ENCODE measurements around the gene PTGES2. TPM values are rescaled to one million over a fixed set of nuclear protein-coding genes. Genes with fewer than 3 reads are reported as not detected.

PTGES2 gene
- total RNA-seq, 1 donor from 2014 or later, result 89.8 TPM

DNA sequence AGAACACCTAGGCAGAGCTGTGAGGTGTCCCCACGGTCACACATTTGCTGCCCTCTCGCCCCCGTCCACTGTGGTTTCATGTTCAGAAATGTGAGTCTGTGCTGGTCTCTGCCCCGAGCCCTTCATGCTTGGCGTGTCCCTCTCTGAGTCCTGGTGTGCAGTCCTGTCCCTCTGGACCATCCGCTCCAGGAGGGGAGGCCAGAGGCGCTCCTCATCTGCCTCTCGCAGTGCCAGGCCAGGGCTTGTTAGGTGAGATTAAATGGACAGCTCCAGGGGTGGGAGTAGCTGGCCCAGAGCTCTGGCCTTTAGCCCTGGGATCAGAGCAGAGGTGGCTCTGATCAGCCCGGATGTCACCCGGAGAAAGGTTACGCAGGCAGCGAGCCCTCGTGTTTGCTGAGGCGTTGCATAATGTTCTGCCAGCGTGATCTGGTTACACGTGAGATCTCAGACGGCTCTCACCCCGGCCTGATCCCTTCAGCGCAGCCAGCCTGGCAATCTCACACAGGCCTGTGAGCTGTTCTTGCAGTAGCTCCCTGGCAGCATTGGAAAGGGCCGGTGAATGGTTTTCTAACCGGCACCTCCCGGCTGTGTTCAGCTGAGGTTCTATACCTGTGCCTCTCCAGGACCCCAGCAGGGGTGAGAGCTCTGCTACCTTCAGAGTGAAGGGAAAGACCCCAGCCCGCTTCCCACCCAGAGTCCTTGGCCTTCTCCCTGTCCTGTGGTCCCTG is 24.5 kb downstream of the PTGES2 start:
- Mint-ChIP-seq H3K27ac (peak overlapping the region; percentile 74), H3K27me3 (no peaks in the 10 kb centered on the region), H3K36me3 (ENCODE audit: low read depth) (peaks cover 33% of the 10 kb centered on the region), H3K4me3 (no peak overlapping the region), H3K4me1 (peaks cover 29% of the 10 kb centered on the region), H3K9me3 (no peaks in the 10 kb centered on the region)
- no peak for DNase-seq
- intact Hi-C loops (cut with micrococcal nuclease), result no loop called here

DNA sequence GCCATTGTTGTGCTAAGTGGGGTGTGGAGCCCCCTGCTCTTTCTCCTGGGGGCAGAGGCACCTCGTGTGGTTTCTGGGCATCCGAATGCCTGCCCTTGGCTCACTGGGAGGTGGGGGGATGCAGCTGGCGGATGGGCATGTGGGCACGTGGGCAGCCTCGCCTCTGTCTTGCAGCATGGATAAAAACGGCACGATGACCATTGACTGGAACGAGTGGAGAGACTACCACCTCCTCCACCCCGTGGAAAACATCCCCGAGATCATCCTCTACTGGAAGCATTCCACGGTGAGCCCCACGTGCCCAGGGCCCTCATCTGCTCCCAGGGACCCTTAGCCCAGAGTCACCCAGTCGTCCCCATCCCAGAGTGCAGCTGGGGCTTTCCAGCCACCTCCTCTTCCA is 25.3 kb downstream of the PTGES2 start:
- no peak for DNase-seq
- Mint-ChIP-seq H3K27ac (peak overlapping the region; percentile 41), H3K9me3 (no peaks in the 10 kb centered on the region), H3K4me3 (no peak overlapping the region), H3K4me1 (peaks cover 35% of the 10 kb centered on the region), H3K27me3 (no peaks in the 10 kb centered on the region), H3K36me3 (ENCODE audit: low read depth) (peaks cover 29% of the 10 kb centered on the region)
- intact Hi-C loops (cut with micrococcal nuclease), result no loop called here

DNA sequence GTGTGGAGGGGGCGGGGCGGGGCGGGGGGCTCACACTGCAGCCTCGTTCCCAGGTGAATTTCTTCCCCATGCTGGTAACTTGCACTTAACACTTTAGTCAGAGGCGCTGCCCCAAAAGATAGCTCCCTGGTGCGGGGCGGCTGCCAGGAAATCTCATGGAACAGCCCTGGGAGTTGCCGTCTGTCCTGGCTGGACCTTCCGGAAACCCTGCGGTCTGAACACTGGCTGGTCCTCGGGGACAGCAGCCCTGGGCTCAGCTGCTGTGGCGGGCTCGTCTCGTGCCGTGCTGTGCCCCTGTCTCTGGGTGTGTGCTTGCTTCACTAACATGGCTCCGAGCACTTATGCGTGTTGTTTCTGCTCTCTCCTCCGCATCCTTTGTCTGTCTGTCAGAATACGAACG is 25.8 kb downstream of the PTGES2 start:
- Mint-ChIP-seq H3K4me3 (no peak overlapping the region), H3K36me3 (ENCODE audit: low read depth) (peaks cover 30% of the 10 kb centered on the region), H3K9me3 (no peaks in the 10 kb centered on the region), H3K4me1 (peaks cover 39% of the 10 kb centered on the region), H3K27ac (no peak overlapping the region), H3K27me3 (no peaks in the 10 kb centered on the region)
- DNase-seq, result no peak
- intact Hi-C loops (cut with micrococcal nuclease), result no loop called here

DNA sequence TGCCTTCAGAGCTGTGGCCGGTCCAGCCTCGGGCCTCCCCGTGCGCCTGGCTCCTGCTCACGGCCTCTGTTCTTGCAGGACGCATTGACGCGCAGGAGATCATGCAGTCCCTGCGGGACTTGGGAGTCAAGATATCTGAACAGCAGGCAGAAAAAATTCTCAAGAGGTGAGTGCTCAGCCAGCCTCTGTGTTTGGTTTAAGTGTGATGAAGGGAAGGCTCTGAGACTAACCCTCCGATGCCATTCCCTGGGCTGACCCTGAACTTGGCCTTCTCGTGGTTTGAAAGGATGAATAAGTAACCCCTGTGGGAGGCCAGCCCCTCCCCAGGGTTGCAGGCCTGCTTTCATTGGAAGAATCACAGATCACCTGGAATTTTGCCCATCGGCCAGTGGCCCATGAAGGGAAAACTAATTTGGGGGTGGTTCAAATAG is 26.3 kb downstream of the PTGES2 start:
- H3K27me3 Mint-ChIP-seq, result no peaks in the 10 kb centered on the region
- no peak overlapping the region for H3K4me3 Mint-ChIP-seq
- H3K9me3 Mint-ChIP-seq, result no peaks in the 10 kb centered on the region
- DNase-seq, result no peak
- peaks cover 42% of the 10 kb centered on the region for H3K4me1 Mint-ChIP-seq
- no peak overlapping the region for H3K27ac Mint-ChIP-seq
- peaks cover 28% of the 10 kb centered on the region for H3K36me3 Mint-ChIP-seq (ENCODE audit: low read depth)
- intact Hi-C loops (cut with micrococcal nuclease), result no loop called here

DNA sequence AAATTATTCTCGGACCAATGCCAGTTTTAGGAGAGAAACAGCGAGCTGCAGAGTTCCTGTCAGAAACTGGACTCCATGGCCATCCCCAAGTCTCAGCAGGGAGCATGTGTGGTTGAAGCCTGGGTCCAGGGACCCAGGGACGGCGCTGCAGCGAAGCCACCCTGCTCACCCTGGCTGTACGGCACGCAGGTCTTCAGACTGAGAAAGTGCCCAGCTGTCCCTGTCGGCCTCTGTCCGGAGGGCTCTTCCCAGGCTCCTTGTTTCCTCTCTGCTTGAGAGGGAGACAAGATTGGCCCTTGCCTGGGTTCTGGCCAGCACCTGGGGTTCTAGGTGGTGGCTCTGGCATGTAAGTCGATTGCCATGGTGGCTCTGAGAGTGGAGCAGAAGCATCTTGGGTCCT is 26.9 kb downstream of the PTGES2 start:
- DNase-seq, result no peak
- H3K27ac Mint-ChIP-seq, result peak overlapping the region; percentile 40
- H3K4me1 Mint-ChIP-seq, result peaks cover 43% of the 10 kb centered on the region
- H3K4me3 Mint-ChIP-seq, result no peak overlapping the region
- H3K36me3 Mint-ChIP-seq (ENCODE audit: low read depth), result peaks cover 28% of the 10 kb centered on the region
- H3K9me3 Mint-ChIP-seq, result no peaks in the 10 kb centered on the region
- intact Hi-C loops (cut with micrococcal nuclease), result no loop called here
- no peaks in the 10 kb centered on the region for H3K27me3 Mint-ChIP-seq

DNA sequence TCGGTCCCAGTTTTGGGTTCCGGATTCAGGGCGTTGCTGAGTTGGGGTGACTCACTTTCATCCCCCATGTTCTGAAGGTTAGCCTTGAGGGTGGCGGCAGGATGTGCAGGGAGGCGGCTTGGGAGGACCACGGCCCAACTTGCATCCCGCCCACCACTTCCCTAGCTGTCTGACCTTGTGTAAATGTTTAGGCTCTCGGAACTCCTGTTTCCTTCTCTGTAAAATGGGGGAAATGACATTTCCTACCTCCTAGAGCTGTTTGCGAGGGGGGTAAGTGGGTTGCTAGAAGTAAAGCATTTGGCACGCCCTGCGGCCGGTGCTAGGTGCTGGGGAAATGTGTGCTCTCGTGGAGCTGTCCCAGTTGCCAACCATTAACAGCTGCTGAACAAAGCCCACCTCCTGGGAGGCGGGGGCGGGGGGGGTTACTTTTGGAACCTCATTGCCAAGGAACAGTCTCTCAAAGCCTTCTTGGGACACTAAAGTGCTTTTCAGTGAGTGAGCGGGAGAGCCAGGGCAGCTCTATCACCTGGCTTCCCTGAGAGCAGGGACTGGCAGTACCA is 27.5 kb downstream of the PTGES2 start:
- intact Hi-C loops (cut with micrococcal nuclease), result no loop called here
- no peak for DNase-seq
- Mint-ChIP-seq H3K36me3 (ENCODE audit: low read depth) (peaks cover 28% of the 10 kb centered on the region), H3K9me3 (no peaks in the 10 kb centered on the region), H3K27me3 (no peaks in the 10 kb centered on the region), H3K4me1 (peaks cover 44% of the 10 kb centered on the region), H3K4me3 (peak overlapping the region; percentile 15), H3K27ac (peak overlapping the region; percentile 63)

DNA sequence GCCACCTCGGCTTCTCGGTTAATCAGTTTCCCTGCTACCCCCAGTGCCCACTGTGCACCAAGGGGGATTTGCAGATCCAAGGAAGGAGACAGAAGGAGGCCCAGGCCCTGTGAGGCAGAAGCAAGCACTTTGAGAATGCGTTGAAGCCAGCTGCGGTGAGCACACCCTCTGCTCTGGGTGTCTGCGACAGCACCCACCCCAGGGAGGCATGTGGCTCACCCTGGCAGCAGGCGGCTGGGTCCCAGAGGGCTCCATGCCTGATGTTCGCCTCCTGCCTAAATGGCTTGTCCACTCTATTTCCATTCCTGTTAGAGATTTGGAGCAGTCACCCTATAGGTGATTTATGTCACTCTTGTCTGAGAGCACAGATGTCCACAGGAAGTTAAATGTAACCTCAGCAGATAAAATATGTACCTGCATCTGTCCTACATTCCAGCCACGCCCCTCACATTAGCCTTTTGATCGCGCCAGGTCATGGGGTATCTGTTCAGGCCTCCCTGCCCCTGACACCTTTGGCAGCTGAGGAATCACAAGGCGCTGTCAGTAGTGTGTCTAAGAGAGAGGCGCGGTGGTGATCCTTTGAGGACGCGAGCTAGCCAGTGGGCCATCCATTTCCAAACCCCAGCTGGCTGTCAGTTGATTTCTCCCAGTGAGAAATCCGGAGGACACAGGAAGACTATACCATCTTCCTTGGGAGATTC is 28.1 kb downstream of the PTGES2 start:
- H3K27ac Mint-ChIP-seq, result no peak overlapping the region
- intact Hi-C loops (cut with micrococcal nuclease), result no loop called here
- DNase-seq, result no peak
- peaks cover 49% of the 10 kb centered on the region for H3K4me1 Mint-ChIP-seq
- peaks cover 28% of the 10 kb centered on the region for H3K36me3 Mint-ChIP-seq (ENCODE audit: low read depth)
- no peaks in the 10 kb centered on the region for H3K27me3 Mint-ChIP-seq
- H3K9me3 Mint-ChIP-seq, result no peaks in the 10 kb centered on the region
- H3K4me3 Mint-ChIP-seq, result peak overlapping the region; percentile 15

DNA sequence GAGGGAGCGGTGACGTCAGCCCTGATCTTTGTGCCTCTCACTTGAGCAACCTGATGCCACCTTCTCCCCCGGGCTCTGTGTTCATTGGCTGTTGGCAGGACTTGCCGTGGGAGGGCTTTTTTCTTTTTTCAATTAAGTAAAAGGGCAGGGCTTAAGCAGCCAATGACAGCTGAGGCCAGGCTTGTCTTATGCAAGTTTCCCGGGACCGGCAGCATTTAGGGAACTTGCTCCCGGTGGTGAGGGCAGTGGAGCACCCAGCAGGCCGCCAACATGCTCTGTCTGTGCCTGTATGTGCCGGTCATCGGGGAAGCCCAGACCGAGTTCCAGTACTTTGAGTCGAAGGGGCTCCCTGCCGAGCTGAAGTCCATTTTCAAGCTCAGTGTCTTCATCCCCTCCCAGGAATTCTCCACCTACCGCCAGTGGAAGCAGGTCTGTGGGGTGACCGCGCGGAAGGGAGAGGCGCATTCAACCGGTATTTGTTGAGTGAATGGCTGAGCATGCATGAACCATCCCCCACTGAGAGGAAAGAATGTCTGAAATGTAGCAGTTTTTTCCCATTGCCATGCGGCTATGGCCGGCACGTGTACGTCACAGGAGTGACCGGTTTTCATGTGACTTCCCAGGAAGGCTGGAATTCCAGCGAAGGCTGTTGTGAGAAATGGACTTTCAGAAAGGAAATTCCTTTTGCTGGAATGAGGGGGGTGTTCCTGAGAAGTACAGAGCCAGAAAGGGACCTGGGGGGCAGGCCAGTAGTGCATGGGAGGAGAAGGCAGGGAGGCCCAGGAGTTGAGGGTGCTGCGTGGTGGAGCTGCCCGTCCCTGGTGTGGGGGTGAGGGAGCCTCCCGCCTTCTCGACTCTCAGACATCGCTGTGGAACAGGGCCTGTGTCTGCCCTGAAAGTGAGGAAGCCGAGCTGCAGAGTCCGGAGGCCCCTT is 29.0 kb downstream of the PTGES2 start:
- DNase-seq, result peak; percentile 75
- Mint-ChIP-seq H3K4me3 (peak overlapping the region; percentile 17), H3K36me3 (ENCODE audit: low read depth) (peaks cover 23% of the 10 kb centered on the region), H3K4me1 (peaks cover 51% of the 10 kb centered on the region), H3K27ac (peak overlapping the region; percentile 80), H3K9me3 (no peaks in the 10 kb centered on the region), H3K27me3 (no peaks in the 10 kb centered on the region)
- intact Hi-C loops (cut with micrococcal nuclease), result no loop called here

DNA sequence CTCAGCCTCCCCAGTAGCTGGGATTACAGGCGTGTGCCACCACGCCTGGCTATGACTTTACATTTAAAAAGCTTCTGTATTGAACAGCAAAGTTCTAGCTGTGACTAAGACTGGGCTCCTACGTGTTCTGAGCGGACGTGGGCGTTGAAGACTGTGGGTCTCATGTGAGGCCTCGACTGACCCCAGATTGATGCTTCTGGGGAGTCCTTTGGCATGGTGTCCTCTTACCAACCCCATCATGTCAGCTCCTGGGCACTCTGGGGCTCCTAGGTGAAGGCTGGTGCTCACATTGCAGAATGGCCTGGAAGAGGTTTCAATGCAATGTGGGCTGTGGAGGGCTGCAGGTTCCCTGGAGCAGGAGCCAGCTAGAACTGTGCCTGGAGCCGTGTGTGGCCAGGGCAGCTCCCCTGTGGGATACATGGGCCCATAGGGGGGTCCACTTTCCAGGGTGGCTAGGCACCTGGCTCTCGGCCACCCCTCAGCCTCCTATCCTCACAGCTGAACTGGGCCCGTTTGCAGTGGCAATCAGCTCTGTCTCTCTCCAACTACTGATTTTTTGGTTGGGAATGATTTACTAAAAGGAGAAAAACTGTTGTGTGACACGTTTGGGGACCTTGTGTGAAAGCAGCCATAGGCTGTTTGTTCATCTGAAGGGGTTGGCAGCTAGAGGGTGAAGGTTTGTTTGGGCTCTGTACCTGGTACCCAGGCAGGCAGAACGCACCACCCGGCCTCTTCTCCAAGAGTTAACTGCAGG is 29.8 kb downstream of the PTGES2 start:
- Mint-ChIP-seq H3K27me3 (no peaks in the 10 kb centered on the region), H3K27ac (peak overlapping the region; percentile 80), H3K36me3 (ENCODE audit: low read depth) (peaks cover 18% of the 10 kb centered on the region), H3K4me3 (no peak overlapping the region), H3K4me1 (peaks cover 54% of the 10 kb centered on the region), H3K9me3 (no peaks in the 10 kb centered on the region)
- DNase-seq, result no peak
- intact Hi-C loops (cut with micrococcal nuclease), result no loop called here

DNA sequence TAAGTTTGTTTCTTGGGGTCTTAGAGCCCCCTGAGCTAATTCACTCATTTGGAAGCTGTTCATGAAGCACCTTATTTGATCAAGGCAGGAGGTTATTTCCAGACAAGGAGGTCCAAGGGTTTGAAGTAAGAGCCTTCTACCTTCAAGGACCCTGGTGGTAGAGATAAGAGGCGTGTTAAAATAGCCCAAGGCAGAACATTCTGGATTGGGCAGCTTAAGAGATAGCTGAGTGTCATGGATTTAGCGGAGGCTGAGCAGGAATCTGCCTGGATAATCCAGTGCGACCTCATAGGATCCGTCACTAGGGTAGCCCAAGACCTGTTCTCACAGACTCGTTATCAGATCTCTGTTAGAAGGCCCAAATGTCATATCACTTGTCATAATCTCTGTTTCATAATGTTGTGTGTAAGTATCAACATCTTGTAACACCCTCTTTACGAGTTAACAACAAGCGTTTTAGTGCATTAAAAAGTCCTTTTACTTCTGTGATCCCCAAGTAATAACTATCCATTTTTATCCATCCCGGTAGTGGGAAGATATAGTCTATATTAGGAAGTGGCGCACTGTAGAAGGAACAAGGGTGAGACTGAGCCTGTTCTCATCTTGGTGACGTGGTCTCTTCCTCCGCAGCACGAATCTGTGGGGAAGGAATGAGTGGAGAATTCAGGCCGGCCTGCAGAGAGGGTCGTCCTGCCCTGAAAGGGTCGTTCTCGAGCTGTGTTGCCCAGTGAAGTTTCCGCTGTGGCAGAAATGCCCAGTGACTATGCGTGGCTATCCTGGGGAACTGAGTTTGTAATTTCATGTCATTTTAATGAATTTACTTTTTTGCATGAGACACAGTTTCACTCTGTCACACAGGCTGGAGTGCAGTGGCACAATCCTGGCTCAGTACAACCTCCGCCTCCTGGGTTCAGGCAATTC is 30.7 kb downstream of the PTGES2 start:
- no peaks in the 10 kb centered on the region for H3K27me3 Mint-ChIP-seq
- H3K9me3 Mint-ChIP-seq, result no peaks in the 10 kb centered on the region
- H3K4me1 Mint-ChIP-seq, result peaks cover 55% of the 10 kb centered on the region
- H3K27ac Mint-ChIP-seq, result peak overlapping the region; percentile 43
- peak; percentile 53 for DNase-seq
- H3K4me3 Mint-ChIP-seq, result no peak overlapping the region
- intact Hi-C loops (cut with micrococcal nuclease), result no loop called here
- H3K36me3 Mint-ChIP-seq (ENCODE audit: low read depth), result peaks cover 11% of the 10 kb centered on the region

DNA sequence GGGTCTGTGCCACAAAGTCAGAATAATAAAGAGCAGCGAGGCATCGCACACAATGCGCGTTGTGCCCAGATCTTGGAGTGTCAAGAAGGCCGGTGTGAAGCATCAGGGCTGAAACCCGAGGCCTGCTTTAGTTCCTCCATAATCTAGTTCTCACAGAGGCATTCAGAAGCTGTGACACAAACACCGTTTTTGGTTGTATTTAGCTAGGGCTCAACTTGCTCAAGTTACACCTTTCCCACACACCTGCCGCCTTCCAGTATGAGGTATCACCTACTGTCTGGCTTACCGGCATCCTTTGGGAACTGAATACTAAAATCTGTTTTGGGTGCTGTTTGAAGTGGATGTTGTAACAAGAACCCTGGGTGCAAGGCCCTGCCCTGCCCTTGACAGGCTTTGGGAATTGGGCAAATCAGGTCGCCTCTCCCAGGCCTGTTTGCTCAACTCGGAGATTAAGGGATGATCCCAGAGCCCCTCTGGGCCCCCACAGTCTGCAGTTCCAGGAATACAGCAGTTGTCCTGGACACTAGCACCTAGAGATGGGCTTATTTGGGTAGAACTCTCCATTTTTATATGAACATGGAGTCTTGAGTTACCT is 32.5 kb downstream of the PTGES2 start:
- peak; percentile 53 for DNase-seq
- Mint-ChIP-seq H3K9me3 (no peaks in the 10 kb centered on the region), H3K4me1 (peaks cover 60% of the 10 kb centered on the region), H3K27me3 (no peaks in the 10 kb centered on the region), H3K4me3 (peak overlapping the region; percentile 85), H3K27ac (peak overlapping the region; percentile 98), H3K36me3 (ENCODE audit: low read depth) (peaks cover 3% of the 10 kb centered on the region)
- intact Hi-C loops (cut with micrococcal nuclease), result loop anchor here (1.0 kb wide), 3 partner anchors 23 to 33 kb away; partner anchors contain the start of gene NAIF1

Data from activated CD4-positive, alpha-beta T cell treated with anti-CD3 and anti-CD28 coated beads, Interleukin-2, amount 10 ng/mL, durations not matched to agents 24 days and 14 days (primary cell).